Hematopoietic multipotent progenitor cell treated with erythropoietin and hydrocortisone succinate and interleukin-3 and kit ligand, for 8 days (in vitro differentiated cells): ENCODE results near the gene ZFP3.
"Not testable (repeated sequence)": the region's sequence is repeated elsewhere in the genome, so short reads cannot be mapped to it uniquely, and the experiment has no call there.

Experiments
- DNase-seq: peaks from one replicate; pipeline ENCODE4 v3.0.0-alpha.2; 2015

ZFP3 gene

GRCh38 chr17:5126719-5127488, 48.6 kb downstream of the ZFP3 start:
- no peak for DNase-seq

GRCh38 chr17:5127910-5128309, 49.6 kb downstream of the ZFP3 start:
- DNase-seq: no peak

GRCh38 chr17:5128387-5128786, 50.1 kb downstream of the ZFP3 start:
- not testable (repeated sequence) for DNase-seq

GRCh38 chr17:5128905-5129535, 50.8 kb downstream of the ZFP3 start:
- no peak for DNase-seq

GRCh38 chr17:5129770-5130169, 51.5 kb downstream of the ZFP3 start:
- not testable (repeated sequence) for DNase-seq

- DNase-seq: not testable (repeated sequence)
These were observed 52.0 kb downstream of the ZFP3 start for GRCh38 chr17:5130261-5130660.

- not testable (repeated sequence) for DNase-seq
These were observed 52.4 kb downstream of the ZFP3 start for GRCh38 chr17:5130687-5131086.

GRCh38 chr17:5131146-5131715, 53.0 kb downstream of the ZFP3 start:
- no peak for DNase-seq

GRCh38 chr17:5131799-5132502, 53.7 kb downstream of the ZFP3 start:
- not testable (repeated sequence) for DNase-seq

GRCh38 chr17:5132503-5133225, 54.4 kb downstream of the ZFP3 start:
- not testable (repeated sequence) for DNase-seq

- DNase-seq: no peak
These were observed 55.0 kb downstream of the ZFP3 start for GRCh38 chr17:5133311-5133710.

GRCh38 chr17:5133961-5134360, 55.7 kb downstream of the ZFP3 start:
- DNase-seq: not testable (repeated sequence)

GRCh38 chr17:5134571-5134970, 56.3 kb downstream of the ZFP3 start:
- DNase-seq: not testable (repeated sequence)

- not testable (repeated sequence) for DNase-seq
These were observed 57.0 kb downstream of the ZFP3 start for GRCh38 chr17:5135131-5135712.

- DNase-seq: no peak
These were observed 57.7 kb downstream of the ZFP3 start for GRCh38 chr17:5135726-5136579.

GRCh38 chr17:5136580-5137412, 58.5 kb downstream of the ZFP3 start:
- DNase-seq: not testable (repeated sequence)

- DNase-seq: not testable (repeated sequence)
These were observed 59.4 kb downstream of the ZFP3 start for GRCh38 chr17:5137511-5138197.

GRCh38 chr17:5138198-5138544, 59.9 kb downstream of the ZFP3 start:
- DNase-seq: not testable (repeated sequence)

GRCh38 chr17:5138616-5139457, 60.6 kb downstream of the ZFP3 start:
- no peak for DNase-seq
